Measurements from ENCODE around the gene ANO10. TPM values are rescaled to one million over a fixed set of nuclear protein-coding genes. Genes with fewer than 3 reads are reported as not detected.
"Not testable (repeated sequence)": the region's sequence is repeated elsewhere in the genome, so short reads cannot be mapped to it uniquely, and the experiment has no call there.

ANO10 gene
- total RNA-seq, 1 experiment from 2014 or later = 32.6 TPM

DNA sequence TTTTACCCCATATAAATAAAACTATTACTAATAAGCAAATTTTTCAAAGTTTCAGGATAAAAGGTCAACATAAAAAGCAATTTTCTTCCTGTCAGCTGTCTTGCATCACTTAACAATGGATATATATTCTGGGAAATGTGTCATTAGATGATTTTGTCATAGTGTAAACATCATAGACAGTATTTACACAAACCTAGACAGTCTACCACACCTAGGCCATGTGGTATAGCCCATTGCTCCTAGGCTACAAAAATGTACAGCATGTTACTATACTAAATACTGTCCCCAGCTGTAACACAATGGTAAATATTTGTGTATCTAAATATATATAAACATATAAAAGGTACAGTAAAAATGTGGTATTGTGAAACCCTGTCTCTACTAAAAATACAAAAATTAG, 156.7 kb downstream of the ANO10 start:
- peak in 1 of 2 experiments; percentile 79 for DNase-seq
- intact Hi-C loops (cut with micrococcal nuclease; ENCODE audit: unreplicated experiment) = no loop called here

GRCh38 chr3:43462566-43462965, 159.2 kb downstream of the ANO10 start:
- H3K4me2 ChIP-seq; H3F3A ChIP-seq (ENCODE audit: insufficient read depth, low read depth); H3K4me3 ChIP-seq; H3K9me3 ChIP-seq (ENCODE audit: insufficient read depth, low read depth); H3K27ac ChIP-seq; H3K36me3 ChIP-seq (ENCODE audit: low read depth); H3K9me2 ChIP-seq (ENCODE audit: insufficient read depth); CTCF ChIA-PET; H3K27me3 ChIP-seq (ENCODE audit: insufficient read depth, low read depth); intact Hi-C loops (cut with micrococcal nuclease; ENCODE audit: unreplicated experiment); BruUV-seq (replicated peaks); DNase-seq; POLR2A ChIA-PET (ENCODE audit: unreplicated experiment); H2AFZ ChIP-seq; H3K79me2 ChIP-seq (ENCODE audit: low read depth); H4K20me1 ChIP-seq (ENCODE audit: insufficient read depth): not testable (repeated sequence)
- peaks cover 15% of the 10 kb centered on the region for H3K4me1 ChIP-seq (replicated peaks; ENCODE audit: insufficient read depth)

More for the DNA sequence above, 156.7 kb downstream of the ANO10 start:
- Histone ChIP-seq H3K36me3 (ENCODE audit: low read depth) (no peaks in the 10 kb centered on the region), H3K27me3 (ENCODE audit: insufficient read depth, low read depth) (no peaks in the 10 kb centered on the region), H3K4me1 (replicated peaks; ENCODE audit: insufficient read depth) (peaks cover 15% of the 10 kb centered on the region), H3K79me2 (ENCODE audit: low read depth) (no peaks in the 10 kb centered on the region), H3F3A (ENCODE audit: insufficient read depth, low read depth) (no peaks in the 10 kb centered on the region; the same call in 1 of the 2 replicates), H2AFZ (no peak overlapping the region), H3K4me2 (no peak overlapping the region), H3K9me2 (ENCODE audit: insufficient read depth) (no peaks in the 10 kb centered on the region), H3K9me3 (ENCODE audit: insufficient read depth, low read depth) (no peaks in the 10 kb centered on the region), H3K27ac (no peak overlapping the region), H3K4me3 (no peak overlapping the region), H4K20me1 (ENCODE audit: insufficient read depth) (no peaks in the 10 kb centered on the region)
- no TSS peak for BruUV-seq (replicated peaks)
- CTCF ChIA-PET = no interaction called here
- POLR2A ChIA-PET (ENCODE audit: unreplicated experiment) = no interaction called here
- no peak for TF ChIP-seq EZH2 (IDR thresholded peaks at IDR 0.05; ENCODE audit: low read depth)
- TF ChIP-seq, protein P1, sequence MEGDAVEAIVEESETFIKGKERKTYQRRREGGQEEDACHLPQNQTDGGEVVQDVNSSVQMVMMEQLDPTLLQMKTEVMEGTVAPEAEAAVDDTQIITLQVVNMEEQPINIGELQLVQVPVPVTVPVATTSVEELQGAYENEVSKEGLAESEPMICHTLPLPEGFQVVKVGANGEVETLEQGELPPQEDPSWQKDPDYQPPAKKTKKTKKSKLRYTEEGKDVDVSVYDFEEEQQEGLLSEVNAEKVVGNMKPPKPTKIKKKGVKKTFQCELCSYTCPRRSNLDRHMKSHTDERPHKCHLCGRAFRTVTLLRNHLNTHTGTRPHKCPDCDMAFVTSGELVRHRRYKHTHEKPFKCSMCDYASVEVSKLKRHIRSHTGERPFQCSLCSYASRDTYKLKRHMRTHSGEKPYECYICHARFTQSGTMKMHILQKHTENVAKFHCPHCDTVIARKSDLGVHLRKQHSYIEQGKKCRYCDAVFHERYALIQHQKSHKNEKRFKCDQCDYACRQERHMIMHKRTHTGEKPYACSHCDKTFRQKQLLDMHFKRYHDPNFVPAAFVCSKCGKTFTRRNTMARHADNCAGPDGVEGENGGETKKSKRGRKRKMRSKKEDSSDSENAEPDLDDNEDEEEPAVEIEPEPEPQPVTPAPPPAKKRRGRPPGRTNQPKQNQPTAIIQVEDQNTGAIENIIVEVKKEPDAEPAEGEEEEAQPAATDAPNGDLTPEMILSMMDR (conservative IDR thresholded peaks at IDR 0.05) = no peak

- ChIA-PET CTCF (no interaction called here), POLR2A (ENCODE audit: unreplicated experiment) (no interaction called here)
- intact Hi-C loops (cut with micrococcal nuclease; ENCODE audit: unreplicated experiment) = no loop called here
- Histone ChIP-seq H3K9me3 (ENCODE audit: insufficient read depth, low read depth) (no peaks in the 10 kb centered on the region), H3K79me2 (ENCODE audit: low read depth) (no peaks in the 10 kb centered on the region), H3K27ac (no peak overlapping the region), H3K9me2 (ENCODE audit: insufficient read depth) (no peaks in the 10 kb centered on the region), H4K20me1 (ENCODE audit: insufficient read depth) (no peaks in the 10 kb centered on the region), H3K4me2 (no peak overlapping the region), H3F3A (ENCODE audit: insufficient read depth, low read depth) (peaks cover 4% of the 10 kb centered on the region; the same call in 1 of the 2 replicates), H3K36me3 (ENCODE audit: low read depth) (no peaks in the 10 kb centered on the region), H3K4me1 (replicated peaks; ENCODE audit: insufficient read depth) (peaks cover 16% of the 10 kb centered on the region), H2AFZ (no peak overlapping the region), H3K27me3 (ENCODE audit: insufficient read depth, low read depth) (no peaks in the 10 kb centered on the region), H3K4me3 (no peak overlapping the region)
- no peak for DNase-seq
- BruUV-seq (replicated peaks) = no TSS peak
- TF ChIP-seq EZH2 (IDR thresholded peaks at IDR 0.05; ENCODE audit: low read depth) = no peak
- TF ChIP-seq, protein P1 (conservative IDR thresholded peaks at IDR 0.05) = no peak
Observed at GRCh38 chr3:43461345-43461744, 160.5 kb downstream of the ANO10 start.

GRCh38 chr3:43457038-43457437, 164.8 kb downstream of the ANO10 start:
- BruUV-seq (replicated peaks); H4K20me1 ChIP-seq (ENCODE audit: insufficient read depth); H3K27me3 ChIP-seq (ENCODE audit: insufficient read depth, low read depth); H2AFZ ChIP-seq; H3K79me2 ChIP-seq (ENCODE audit: low read depth); H3K4me3 ChIP-seq; H3F3A ChIP-seq (ENCODE audit: insufficient read depth, low read depth); intact Hi-C loops (cut with micrococcal nuclease; ENCODE audit: unreplicated experiment); H3K4me2 ChIP-seq; H3K9me3 ChIP-seq (ENCODE audit: insufficient read depth, low read depth); DNase-seq; POLR2A ChIA-PET (ENCODE audit: unreplicated experiment); H3K36me3 ChIP-seq (ENCODE audit: low read depth); CTCF ChIA-PET; H3K9me2 ChIP-seq (ENCODE audit: insufficient read depth); H3K27ac ChIP-seq: not testable (repeated sequence)
- H3K4me1 ChIP-seq (replicated peaks; ENCODE audit: insufficient read depth) = peaks cover 20% of the 10 kb centered on the region

Data from PC-9 (cell line).